Colonic mucosa (tissue), 4 donors: ENCODE results near the gene EHBP1. TPM values are rescaled to one million over a fixed set of nuclear protein-coding genes. Genes with fewer than 3 reads are reported as not detected.

Experiments used
- DNase-seq: peaks from one replicate; pipeline ENCODE4 v3.0.0-alpha.2; 2020
- H3K27ac ChIP-seq: fragments of 200-600 bp; one replicate; pipeline ENCODE4 v1.8.0; 2021
- H3K27me3 ChIP-seq: fragments of 200-600 bp; one replicate; pipeline ENCODE4 v1.8.0; 2021
- H3K36me3 ChIP-seq: fragments of 200-600 bp; one replicate; pipeline ENCODE4 v1.8.0; 2021
- H3K4me1 ChIP-seq: fragments of 200-600 bp; one replicate; pipeline ENCODE4 v1.8.0; 2021; ENCODE audit warnings: mild to moderate bottlenecking
- H3K4me3 ChIP-seq: fragments of 200-600 bp; one replicate; pipeline ENCODE4 v1.8.0; 2021
- H3K9ac ChIP-seq, 2 donors: one replicate each; pipeline ENCODE4 v1.7.0; 2013; ENCODE audit warnings: control low read depth in 2 of 2, low read depth in 2 of 2, low read length in 2 of 2
- H3K9me3 ChIP-seq: fragments of 200-600 bp; one replicate; pipeline ENCODE4 v1.8.0; 2021
- intact Hi-C: fragments of 100-400 bp; cut with DNase I; formaldehyde crosslinking; loops from one replicate; pipeline ENCODE4 v1.14.1; 2022
- total RNA-seq, 2 donors: library from RNA; stranded (reverse); fragmentation: NEBNext Ultra II Directional in 1 of 2; extraction: Animal tissue kit (Norgen Biotek cat#: 25700) in 1 of 2; gene quantifications; one replicate each; pipeline ENCODE4 v1.2.1, GENCODE V29; 2021
- TF ChIP-seq, protein P1 (sequence below): fragments of 200-600 bp; IDR thresholded peaks from one replicate; pipeline ENCODE4 v1.8.0; 2022; ENCODE audit warnings: antibody characterized with exemption, mild to moderate bottlenecking
- donor health status: healthy.
- donor health status: DM: no; HTN: no; CAD: no.
- donor health status: DM: no; HTN: no; CAD: no.

The EHBP1 gene
- total RNA-seq, 2 donors from 2014 or later: 23.6 to 32.7 TPM

DNA sequence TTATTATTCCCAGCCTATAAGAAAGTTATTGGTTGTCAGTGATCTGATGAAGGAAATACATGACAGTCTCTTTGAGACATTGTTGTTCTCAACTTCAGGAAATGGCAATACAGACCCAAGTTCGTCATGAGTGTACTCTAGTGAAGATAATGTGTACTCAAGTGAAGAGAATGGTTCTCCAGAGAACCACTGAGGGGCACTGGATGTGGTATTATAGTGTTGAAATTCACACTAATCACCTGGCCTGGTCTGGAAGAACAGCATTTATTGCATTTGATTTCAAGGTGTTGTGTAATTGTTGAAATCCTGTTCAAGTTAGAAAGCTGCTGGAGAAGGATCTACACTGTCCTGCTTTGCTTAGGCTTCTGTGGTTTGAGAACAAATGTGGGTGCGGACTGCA lies 321.7 kb downstream of the EHBP1 start:
- no peak overlapping the region for H3K4me3 ChIP-seq
- TF ChIP-seq, protein P1, sequence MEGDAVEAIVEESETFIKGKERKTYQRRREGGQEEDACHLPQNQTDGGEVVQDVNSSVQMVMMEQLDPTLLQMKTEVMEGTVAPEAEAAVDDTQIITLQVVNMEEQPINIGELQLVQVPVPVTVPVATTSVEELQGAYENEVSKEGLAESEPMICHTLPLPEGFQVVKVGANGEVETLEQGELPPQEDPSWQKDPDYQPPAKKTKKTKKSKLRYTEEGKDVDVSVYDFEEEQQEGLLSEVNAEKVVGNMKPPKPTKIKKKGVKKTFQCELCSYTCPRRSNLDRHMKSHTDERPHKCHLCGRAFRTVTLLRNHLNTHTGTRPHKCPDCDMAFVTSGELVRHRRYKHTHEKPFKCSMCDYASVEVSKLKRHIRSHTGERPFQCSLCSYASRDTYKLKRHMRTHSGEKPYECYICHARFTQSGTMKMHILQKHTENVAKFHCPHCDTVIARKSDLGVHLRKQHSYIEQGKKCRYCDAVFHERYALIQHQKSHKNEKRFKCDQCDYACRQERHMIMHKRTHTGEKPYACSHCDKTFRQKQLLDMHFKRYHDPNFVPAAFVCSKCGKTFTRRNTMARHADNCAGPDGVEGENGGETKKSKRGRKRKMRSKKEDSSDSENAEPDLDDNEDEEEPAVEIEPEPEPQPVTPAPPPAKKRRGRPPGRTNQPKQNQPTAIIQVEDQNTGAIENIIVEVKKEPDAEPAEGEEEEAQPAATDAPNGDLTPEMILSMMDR: no peak
- no peaks in the 10 kb centered on the region for H3K27me3 ChIP-seq
- H3K9me3 ChIP-seq: no peaks in the 10 kb centered on the region
- H3K36me3 ChIP-seq: no peaks in the 10 kb centered on the region
- DNase-seq: no peak
- intact Hi-C loops: no loop called here
- H3K9ac ChIP-seq: no peak overlapping the region
- no peaks in the 10 kb centered on the region for H3K4me1 ChIP-seq
- H3K27ac ChIP-seq: no peak overlapping the region

DNA sequence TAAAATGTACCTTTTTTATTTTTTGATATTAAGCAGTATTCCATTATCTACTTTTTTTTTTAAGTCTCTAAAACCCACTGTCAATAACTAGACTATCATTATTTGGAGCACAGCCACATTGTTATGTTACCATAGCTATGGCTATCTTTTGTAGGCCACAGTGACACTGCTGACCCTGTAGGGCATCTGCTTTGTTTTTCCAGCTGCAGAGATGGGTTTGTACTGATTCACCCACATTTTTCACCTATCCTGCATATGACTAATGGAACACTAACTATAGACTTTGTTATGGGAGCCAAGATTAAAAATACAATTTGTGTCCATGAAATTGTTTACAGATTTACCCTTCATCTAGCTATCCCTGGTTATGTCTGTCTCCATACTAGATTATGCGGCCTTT lies 323.5 kb downstream of the EHBP1 start:
- no peaks in the 10 kb centered on the region for H3K9me3 ChIP-seq
- no peak overlapping the region for H3K9ac ChIP-seq
- no peak for DNase-seq
- H3K4me3 ChIP-seq: no peak overlapping the region
- H3K27me3 ChIP-seq: no peaks in the 10 kb centered on the region
- TF ChIP-seq, protein P1: no peak
- no peaks in the 10 kb centered on the region for H3K4me1 ChIP-seq
- intact Hi-C loops: no loop called here
- H3K27ac ChIP-seq: no peak overlapping the region
- no peaks in the 10 kb centered on the region for H3K36me3 ChIP-seq

DNA sequence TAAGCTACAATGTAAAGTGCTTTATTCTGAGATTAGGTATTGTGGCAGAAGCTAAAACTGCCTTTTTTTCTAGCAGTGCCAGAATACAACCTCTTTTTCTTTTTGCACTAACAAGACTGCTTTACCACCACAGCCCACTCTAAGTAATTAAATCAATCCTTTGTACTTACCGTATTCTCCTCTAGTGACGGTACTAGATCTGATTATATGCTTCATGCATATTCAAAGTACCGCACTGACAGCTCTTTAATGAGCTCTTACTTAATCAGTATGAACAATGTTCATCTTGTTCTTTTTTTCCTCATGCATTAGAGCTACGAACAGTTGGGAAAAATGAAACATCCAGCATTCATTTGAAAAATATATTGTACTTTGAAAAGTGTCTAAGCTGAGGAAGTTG lies 329.0 kb downstream of the EHBP1 start:
- no peak for DNase-seq
- Histone ChIP-seq H3K9ac (no peak overlapping the region), H3K27ac (no peak overlapping the region), H3K9me3 (no peaks in the 10 kb centered on the region), H3K36me3 (no peaks in the 10 kb centered on the region), H3K4me3 (no peak overlapping the region), H3K27me3 (no peaks in the 10 kb centered on the region), H3K4me1 (no peaks in the 10 kb centered on the region)
- TF ChIP-seq, protein P1: no peak
- intact Hi-C loops: no loop called here

DNA sequence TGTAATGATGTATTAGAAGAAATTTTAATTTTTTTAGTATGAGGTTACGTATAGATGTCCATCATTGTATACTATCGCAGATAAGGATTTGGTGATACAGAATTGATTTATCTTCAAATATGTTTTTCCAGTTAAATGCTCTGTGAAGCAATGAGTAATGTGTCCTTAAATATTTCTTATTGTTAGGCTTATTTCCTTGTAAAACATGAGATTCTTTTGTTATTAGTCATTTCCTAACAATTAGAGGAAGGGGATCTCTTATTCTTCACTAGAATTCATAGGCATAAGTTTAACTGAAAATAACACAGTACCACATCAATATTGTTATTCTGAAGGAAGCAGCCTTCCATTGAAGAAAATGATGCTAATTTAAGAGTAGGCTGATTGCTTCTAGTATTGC lies 329.7 kb downstream of the EHBP1 start:
- Histone ChIP-seq H3K9ac (no peak overlapping the region), H3K4me1 (no peaks in the 10 kb centered on the region), H3K4me3 (no peak overlapping the region), H3K27ac (no peak overlapping the region), H3K27me3 (no peaks in the 10 kb centered on the region), H3K9me3 (no peaks in the 10 kb centered on the region), H3K36me3 (no peaks in the 10 kb centered on the region)
- DNase-seq: no peak
- intact Hi-C loops: no loop called here
- TF ChIP-seq, protein P1: no peak

DNA sequence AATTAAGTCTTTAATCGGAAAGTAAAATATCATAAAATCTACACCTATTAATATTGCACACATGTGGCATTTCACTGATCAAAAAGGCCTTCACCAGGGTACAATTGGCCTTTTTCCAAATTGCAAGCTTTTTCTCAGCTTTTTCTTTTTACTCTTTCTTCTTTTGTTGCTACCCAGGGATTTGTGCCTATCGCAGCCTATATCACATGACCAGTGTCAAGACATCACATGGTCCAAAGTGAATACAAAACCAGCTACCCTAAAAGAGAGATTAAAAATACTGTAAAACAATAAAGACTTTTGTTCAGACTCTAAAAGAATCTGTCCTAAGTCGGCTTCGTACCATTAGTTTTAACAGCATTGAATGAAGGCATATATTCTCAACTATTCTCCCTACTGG lies 330.1 kb downstream of the EHBP1 start:
- Histone ChIP-seq H3K27me3 (no peaks in the 10 kb centered on the region), H3K9me3 (no peaks in the 10 kb centered on the region), H3K36me3 (no peaks in the 10 kb centered on the region), H3K4me3 (no peak overlapping the region), H3K4me1 (no peaks in the 10 kb centered on the region), H3K9ac (no peak overlapping the region), H3K27ac (no peak overlapping the region)
- intact Hi-C loops: no loop called here
- TF ChIP-seq, protein P1: no peak
- no peak for DNase-seq

DNA sequence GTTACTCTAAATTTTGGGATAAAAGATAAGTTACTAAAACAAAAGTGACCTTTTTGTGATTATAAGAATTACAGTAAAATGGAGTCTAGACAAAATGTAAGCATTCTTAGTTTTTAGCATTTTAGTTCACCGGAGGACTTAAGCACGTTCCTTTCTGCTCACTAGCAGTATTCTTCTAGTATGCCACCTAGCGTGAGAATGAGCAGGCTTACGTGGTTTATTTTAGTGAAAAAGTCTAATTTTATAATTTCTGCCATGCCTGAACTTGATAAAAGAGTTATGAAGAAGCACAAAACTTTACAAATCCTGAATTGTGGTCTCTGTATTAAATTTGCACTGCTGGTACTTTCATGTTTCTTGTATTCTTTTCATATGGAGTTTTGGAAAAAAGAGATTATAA lies 332.5 kb downstream of the EHBP1 start:
- Histone ChIP-seq H3K27ac (no peak overlapping the region), H3K4me3 (no peak overlapping the region), H3K27me3 (no peaks in the 10 kb centered on the region), H3K36me3 (no peaks in the 10 kb centered on the region), H3K4me1 (no peaks in the 10 kb centered on the region), H3K9me3 (no peaks in the 10 kb centered on the region), H3K9ac (no peak overlapping the region)
- DNase-seq: no peak
- intact Hi-C loops: no loop called here
- TF ChIP-seq, protein P1: no peak
